ENCODE measurements around the gene EGLN3.

DNA sequence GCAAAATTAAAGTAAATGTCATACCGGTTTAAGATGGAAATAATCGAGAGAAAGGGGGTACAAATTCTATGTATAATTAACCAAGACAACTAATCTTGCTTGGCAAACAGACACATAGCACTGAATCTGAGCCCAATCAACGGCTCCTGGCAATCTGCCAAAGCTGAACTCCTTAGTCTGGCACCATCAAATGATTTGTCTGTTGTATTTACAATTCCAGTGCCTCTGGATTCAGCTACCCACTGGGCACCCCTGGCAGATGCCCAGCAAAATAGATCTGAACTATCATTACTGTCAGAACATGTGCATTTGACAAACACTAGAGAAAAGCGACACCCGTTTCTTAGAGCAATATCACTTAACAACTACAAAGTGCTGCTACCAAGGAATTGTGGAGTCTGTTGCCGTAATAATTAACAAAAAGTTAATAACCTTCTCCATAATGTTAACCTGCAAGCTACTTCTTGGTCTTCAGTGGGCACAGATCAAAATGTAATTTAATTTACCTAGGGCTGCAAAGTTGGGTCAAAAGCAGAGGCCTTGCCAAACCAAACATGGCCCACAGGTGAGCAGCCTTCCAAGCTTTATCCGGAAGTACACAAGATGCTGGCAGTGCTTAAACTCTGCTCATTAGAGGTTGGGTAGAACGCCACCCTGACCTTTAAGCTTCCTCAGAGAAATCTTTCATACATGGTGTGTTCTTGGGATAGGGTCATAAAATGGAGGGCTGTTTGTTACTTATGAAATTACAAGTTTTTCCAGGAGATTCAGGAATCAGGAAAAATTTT lies 7.6 kb downstream of the EGLN3 start:
- no peak for TF ChIP-seq SP1 (CRISPR knock-in tag; conservative IDR thresholded peaks at IDR 0.05)
- no peak for TF ChIP-seq ZNF263 (CRISPR knock-in tag; IDR thresholded peaks at IDR 0.05; ENCODE audit: low read depth)
- no peak for TF ChIP-seq ZNF416 (CRISPR knock-in tag; IDR thresholded peaks at IDR 0.05)
- TF ChIP-seq, protein P1, sequence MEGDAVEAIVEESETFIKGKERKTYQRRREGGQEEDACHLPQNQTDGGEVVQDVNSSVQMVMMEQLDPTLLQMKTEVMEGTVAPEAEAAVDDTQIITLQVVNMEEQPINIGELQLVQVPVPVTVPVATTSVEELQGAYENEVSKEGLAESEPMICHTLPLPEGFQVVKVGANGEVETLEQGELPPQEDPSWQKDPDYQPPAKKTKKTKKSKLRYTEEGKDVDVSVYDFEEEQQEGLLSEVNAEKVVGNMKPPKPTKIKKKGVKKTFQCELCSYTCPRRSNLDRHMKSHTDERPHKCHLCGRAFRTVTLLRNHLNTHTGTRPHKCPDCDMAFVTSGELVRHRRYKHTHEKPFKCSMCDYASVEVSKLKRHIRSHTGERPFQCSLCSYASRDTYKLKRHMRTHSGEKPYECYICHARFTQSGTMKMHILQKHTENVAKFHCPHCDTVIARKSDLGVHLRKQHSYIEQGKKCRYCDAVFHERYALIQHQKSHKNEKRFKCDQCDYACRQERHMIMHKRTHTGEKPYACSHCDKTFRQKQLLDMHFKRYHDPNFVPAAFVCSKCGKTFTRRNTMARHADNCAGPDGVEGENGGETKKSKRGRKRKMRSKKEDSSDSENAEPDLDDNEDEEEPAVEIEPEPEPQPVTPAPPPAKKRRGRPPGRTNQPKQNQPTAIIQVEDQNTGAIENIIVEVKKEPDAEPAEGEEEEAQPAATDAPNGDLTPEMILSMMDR (IDR thresholded peaks at IDR 0.05) = no peak
- no peak for TF ChIP-seq NR2C2 (CRISPR knock-in tag; IDR thresholded peaks at IDR 0.05)
- TF ChIP-seq, protein P2, sequence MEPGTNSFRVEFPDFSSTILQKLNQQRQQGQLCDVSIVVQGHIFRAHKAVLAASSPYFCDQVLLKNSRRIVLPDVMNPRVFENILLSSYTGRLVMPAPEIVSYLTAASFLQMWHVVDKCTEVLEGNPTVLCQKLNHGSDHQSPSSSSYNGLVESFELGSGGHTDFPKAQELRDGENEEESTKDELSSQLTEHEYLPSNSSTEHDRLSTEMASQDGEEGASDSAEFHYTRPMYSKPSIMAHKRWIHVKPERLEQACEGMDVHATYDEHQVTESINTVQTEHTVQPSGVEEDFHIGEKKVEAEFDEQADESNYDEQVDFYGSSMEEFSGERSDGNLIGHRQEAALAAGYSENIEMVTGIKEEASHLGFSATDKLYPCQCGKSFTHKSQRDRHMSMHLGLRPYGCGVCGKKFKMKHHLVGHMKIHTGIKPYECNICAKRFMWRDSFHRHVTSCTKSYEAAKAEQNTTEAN (CRISPR knock-in tag; IDR thresholded peaks at IDR 0.05) = no peak
- TF ChIP-seq CREM (CRISPR knock-in tag; IDR thresholded peaks at IDR 0.05) = no peak
